Nephron (organoid): ENCODE results near the gene TBXT.
A peak's percentile ranks its signal among the peaks of the same experiment; 100 is the strongest.

ENCODE experiments used
- H3K27ac Mint-ChIP-seq, 3 experiments: 2 replicates each; pipeline ENCODE4 v1.8.0; 2020; ENCODE audit warnings: mixed read lengths in 3 of 3, mild to moderate bottlenecking in 2 of 3, moderate library complexity in 1 of 3
- H3K27me3 Mint-ChIP-seq: 2 replicates; pipeline ENCODE4 v1.8.0; 2021; ENCODE audit warnings: low read depth, mild to moderate bottlenecking, moderate library complexity, mixed read lengths
- H3K36me3 Mint-ChIP-seq: 2 replicates; pipeline ENCODE4 v1.8.0; 2020; ENCODE audit warnings: low read depth, mixed read lengths
- H3K4me1 Mint-ChIP-seq: 2 replicates; pipeline ENCODE4 v1.8.0; 2020; ENCODE audit warnings: mixed read lengths
- H3K4me3 Mint-ChIP-seq, 3 experiments: 2 replicates each; pipeline ENCODE4 v1.8.0; 2020; ENCODE audit warnings: mild to moderate bottlenecking in 3 of 3, mixed read lengths in 3 of 3, moderate library complexity in 2 of 3
- H3K9me3 Mint-ChIP-seq: 2 replicates; pipeline ENCODE4 v1.8.0; 2020; ENCODE audit warnings: mixed read lengths
- TF ChIP-seq, protein P1 (sequence below), 3 experiments: fragments of 200-600 bp; sonication (generic); IDR thresholded peaks; one replicate each; pipeline ENCODE4 v1.5.0; 2021; ENCODE audit warnings: antibody characterized with exemption in 3 of 3; ENCODE audit not compliant: unreplicated experiment in 3 of 3

Gene TBXT

GRCh38 chr6:166167258-166167731 lies 356 bp downstream of the TBXT start:
- peaks cover 19% of the 10 kb centered on the region for H3K4me1 Mint-ChIP-seq
- H3K4me3 Mint-ChIP-seq: peak overlapping the region in 2 of 3 experiments; percentile 41 to 65
- H3K36me3 Mint-ChIP-seq: no peaks in the 10 kb centered on the region
- H3K9me3 Mint-ChIP-seq: no peaks in the 10 kb centered on the region
- H3K27ac Mint-ChIP-seq: no peak overlapping the region
- H3K27me3 Mint-ChIP-seq: peaks cover 44% of the 10 kb centered on the region
- TF ChIP-seq, protein P1, sequence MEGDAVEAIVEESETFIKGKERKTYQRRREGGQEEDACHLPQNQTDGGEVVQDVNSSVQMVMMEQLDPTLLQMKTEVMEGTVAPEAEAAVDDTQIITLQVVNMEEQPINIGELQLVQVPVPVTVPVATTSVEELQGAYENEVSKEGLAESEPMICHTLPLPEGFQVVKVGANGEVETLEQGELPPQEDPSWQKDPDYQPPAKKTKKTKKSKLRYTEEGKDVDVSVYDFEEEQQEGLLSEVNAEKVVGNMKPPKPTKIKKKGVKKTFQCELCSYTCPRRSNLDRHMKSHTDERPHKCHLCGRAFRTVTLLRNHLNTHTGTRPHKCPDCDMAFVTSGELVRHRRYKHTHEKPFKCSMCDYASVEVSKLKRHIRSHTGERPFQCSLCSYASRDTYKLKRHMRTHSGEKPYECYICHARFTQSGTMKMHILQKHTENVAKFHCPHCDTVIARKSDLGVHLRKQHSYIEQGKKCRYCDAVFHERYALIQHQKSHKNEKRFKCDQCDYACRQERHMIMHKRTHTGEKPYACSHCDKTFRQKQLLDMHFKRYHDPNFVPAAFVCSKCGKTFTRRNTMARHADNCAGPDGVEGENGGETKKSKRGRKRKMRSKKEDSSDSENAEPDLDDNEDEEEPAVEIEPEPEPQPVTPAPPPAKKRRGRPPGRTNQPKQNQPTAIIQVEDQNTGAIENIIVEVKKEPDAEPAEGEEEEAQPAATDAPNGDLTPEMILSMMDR (IDR thresholded peaks at IDR 0.05; ENCODE audit: unreplicated experiment in 3 of 3): no peak

- Mint-ChIP-seq H3K27me3 (peaks cover 49% of the 10 kb centered on the region), H3K36me3 (no peaks in the 10 kb centered on the region), H3K4me3 (peak overlapping the region; percentile 32 to 62 (median 55)), H3K9me3 (no peaks in the 10 kb centered on the region), H3K27ac (no peak overlapping the region), H3K4me1 (peaks cover 19% of the 10 kb centered on the region)
- TF ChIP-seq, protein P1 (IDR thresholded peaks at IDR 0.05; ENCODE audit: unreplicated experiment in 3 of 3): no peak
Observed at GRCh38 chr6:166166314-166167257, 1.1 kb downstream of the TBXT start.

- Mint-ChIP-seq H3K4me1 (peaks cover 19% of the 10 kb centered on the region), H3K36me3 (no peaks in the 10 kb centered on the region), H3K27ac (no peak overlapping the region), H3K27me3 (peaks cover 58% of the 10 kb centered on the region), H3K9me3 (no peaks in the 10 kb centered on the region), H3K4me3 (peak overlapping the region in 1 of 3 experiments; percentile 62)
- TF ChIP-seq, protein P1 (IDR thresholded peaks at IDR 0.05; ENCODE audit: unreplicated experiment in 3 of 3): no peak
Observed at GRCh38 chr6:166165558-166166313, 1.9 kb downstream of the TBXT start.

GRCh38 chr6:166162599-166163342 lies 4.9 kb downstream of the TBXT start:
- TF ChIP-seq, protein P1 (IDR thresholded peaks at IDR 0.05; ENCODE audit: unreplicated experiment in 3 of 3): no peak
- Mint-ChIP-seq H3K36me3 (no peaks in the 10 kb centered on the region), H3K27ac (no peak overlapping the region), H3K4me3 (no peak overlapping the region), H3K4me1 (no peaks in the 10 kb centered on the region), H3K27me3 (peaks cover 79% of the 10 kb centered on the region), H3K9me3 (no peaks in the 10 kb centered on the region)

DNA sequence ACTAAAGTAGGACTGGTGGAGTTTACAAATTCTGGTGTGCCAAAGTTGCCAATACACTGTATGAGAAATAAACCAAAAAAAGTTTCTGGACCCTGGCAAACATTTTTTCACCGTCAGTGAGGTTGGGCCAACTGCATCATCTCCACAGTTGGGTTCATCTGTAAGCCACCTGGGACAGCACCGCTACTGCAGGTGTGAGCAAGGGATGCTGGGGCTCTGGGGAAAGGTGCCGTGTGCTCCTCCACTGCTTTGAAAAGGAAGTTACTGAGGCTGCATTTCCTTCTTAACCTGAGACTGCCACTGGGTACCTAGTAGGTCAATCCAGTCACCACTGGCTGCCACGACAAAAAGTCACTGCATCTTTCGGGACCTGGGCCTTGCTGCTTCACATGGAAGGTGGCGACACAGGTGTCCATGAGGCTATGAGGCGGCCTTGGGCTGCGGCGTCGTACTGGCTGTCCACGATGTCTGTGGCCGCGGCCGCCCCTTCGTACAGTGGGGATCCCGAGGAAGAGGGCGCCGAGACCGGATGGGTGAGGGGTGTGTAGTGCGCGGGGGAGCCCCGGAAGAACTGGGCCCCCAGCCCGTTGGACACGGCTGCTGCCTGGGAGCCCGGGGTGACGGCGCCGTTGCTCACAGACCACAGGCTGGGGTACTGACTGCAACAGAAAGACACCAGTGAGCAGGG lies 9.6 kb downstream of the TBXT start:
- Mint-ChIP-seq H3K9me3 (no peaks in the 10 kb centered on the region), H3K4me3 (no peak overlapping the region), H3K27me3 (peaks cover 45% of the 10 kb centered on the region), H3K36me3 (no peaks in the 10 kb centered on the region), H3K27ac (no peak overlapping the region), H3K4me1 (no peaks in the 10 kb centered on the region)
- TF ChIP-seq, protein P1 (IDR thresholded peaks at IDR 0.05; ENCODE audit: unreplicated experiment in 3 of 3): no peak
